OCI-LY1 (cell line): ENCODE measurements around the gene LANCL1.
"Not testable (repeated sequence)": the region's sequence is repeated elsewhere in the genome, so short reads cannot be mapped to it uniquely, and the experiment has no call there.

ENCODE experiments used
- H2AFZ ChIP-seq: fragments of 200-600 bp; sonication (generic), shearing (Covaris generic); 2 replicates; pipeline ENCODE4 v1.6.0; 2014; ENCODE audit warnings: antibody characterized with exemption, mild to moderate bottlenecking, low read length
- H3F3A ChIP-seq: fragments of 200-600 bp; sonication (generic), shearing (Covaris generic); 2 replicates; pipeline ENCODE4 v1.6.0; 2014; ENCODE audit warnings: mild to moderate bottlenecking, antibody characterized with exemption, low read length, moderate library complexity; ENCODE audit not compliant: insufficient read depth
- H3K27ac ChIP-seq: fragments of 200-600 bp; sonication (generic); 2 replicates; pipeline ENCODE4 v1.5.1; 2014; ENCODE audit warnings: low read length, mixed run types, mild to moderate bottlenecking, low read depth; ENCODE audit not compliant: poor library complexity, severe bottlenecking
- H3K27me3 ChIP-seq: fragments of 200-600 bp; sonication (generic); 2 replicates; pipeline ENCODE4 v1.6.0; 2014; ENCODE audit warnings: antibody characterized with exemption, mild to moderate bottlenecking, low read length, moderate library complexity; ENCODE audit not compliant: insufficient read depth
- H3K36me3 ChIP-seq: fragments of 200-600 bp; sonication (generic); 2 replicates; pipeline ENCODE4 v1.6.1; 2014; ENCODE audit warnings: mild to moderate bottlenecking, antibody characterized with exemption, low read length, moderate library complexity, mixed read lengths; ENCODE audit not compliant: insufficient read depth
- H3K4me1 ChIP-seq: fragments of 200-600 bp; sonication (generic); 2 replicates; pipeline ENCODE4 v1.5.1; 2014; ENCODE audit warnings: mild to moderate bottlenecking, low read length, moderate library complexity; ENCODE audit not compliant: insufficient read depth, severe bottlenecking
- H3K4me2 ChIP-seq: fragments of 200-600 bp; sonication (generic), shearing (Covaris generic); 2 replicates; pipeline ENCODE4 v1.6.1; 2014; ENCODE audit warnings: low read length
- H3K4me3 ChIP-seq: fragments of 200-600 bp; sonication (generic); 2 replicates; pipeline ENCODE4 v1.5.1; 2014; ENCODE audit warnings: low read length, low read depth, mild to moderate bottlenecking, mixed read lengths; ENCODE audit not compliant: poor library complexity, severe bottlenecking
- H3K79me2 ChIP-seq: fragments of 200-600 bp; shearing (Covaris generic); 2 replicates; pipeline ENCODE4 v1.6.1; 2016; ENCODE audit warnings: mixed run types, low read length, mixed read lengths; ENCODE audit not compliant: insufficient read depth
- H3K9ac ChIP-seq: fragments of 200-600 bp; sonication (generic), shearing (Covaris generic); 2 replicates; pipeline ENCODE4 v1.6.1; 2014; ENCODE audit warnings: mild to moderate bottlenecking, low read length, mixed read lengths
- H3K9me2 ChIP-seq: fragments of 200-600 bp; sonication (generic), shearing (Covaris generic); 2 replicates; pipeline ENCODE4 v1.6.1; 2014; ENCODE audit warnings: low read depth, mild to moderate bottlenecking, low read length, mixed read lengths
- H3K9me3 ChIP-seq: fragments of 200-600 bp; shearing (Covaris generic); 2 replicates; pipeline ENCODE4 v1.6.1; 2014; ENCODE audit warnings: low read length, mixed read lengths
- H4K20me1 ChIP-seq: fragments of 200-600 bp; sonication (generic), shearing (Covaris generic); 2 replicates; pipeline ENCODE4 v1.6.0; 2016; ENCODE audit warnings: mild to moderate bottlenecking, low read length; ENCODE audit not compliant: insufficient read depth
- EZH2 ChIP-seq: fragments of 200-600 bp; sonication (generic), shearing (Covaris generic); IDR thresholded peaks from 2 replicates; pipeline ENCODE4 v1.8.0; 2017; ENCODE audit warnings: borderline replicate concordance, mixed run types, mild to moderate bottlenecking, antibody characterized with exemption, low read length, moderate library complexity, mixed read lengths
- TF ChIP-seq, protein P1 (sequence below): fragments of 200-600 bp; sonication (generic), shearing (Covaris generic); IDR thresholded peaks from 2 replicates; pipeline ENCODE4 v1.5.1; 2017; ENCODE audit warnings: mild to moderate bottlenecking, antibody characterized with exemption, low read length, moderate library complexity, mixed read lengths

LANCL1 gene

DNA sequence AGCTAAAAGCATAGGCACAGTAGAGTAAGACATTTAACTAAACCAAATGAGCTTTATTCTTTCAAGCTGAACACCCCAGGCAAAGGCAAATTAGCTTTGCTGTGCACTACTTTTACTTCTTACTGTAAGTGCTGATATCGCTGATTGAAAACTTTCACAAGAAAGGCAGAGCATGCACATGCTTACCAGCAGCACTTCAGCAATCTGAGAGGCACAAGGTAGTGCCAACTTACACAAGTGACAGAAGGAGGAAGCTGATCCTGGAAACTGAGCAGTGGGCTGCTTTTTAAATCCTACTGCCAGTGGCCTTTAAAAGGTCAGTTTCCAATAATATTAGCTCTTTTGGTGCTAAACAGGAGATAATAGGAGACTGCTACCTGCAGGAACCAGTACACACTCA, 43.9 kb downstream of the LANCL1 start:
- no peaks in the 10 kb centered on the region for H3K27me3 ChIP-seq
- H3K9me2 ChIP-seq, result no peaks in the 10 kb centered on the region
- H3K27ac ChIP-seq, result no peak overlapping the region
- H3K4me3 ChIP-seq, result no peak overlapping the region
- H3F3A ChIP-seq, result no peaks in the 10 kb centered on the region
- TF ChIP-seq, protein P1, sequence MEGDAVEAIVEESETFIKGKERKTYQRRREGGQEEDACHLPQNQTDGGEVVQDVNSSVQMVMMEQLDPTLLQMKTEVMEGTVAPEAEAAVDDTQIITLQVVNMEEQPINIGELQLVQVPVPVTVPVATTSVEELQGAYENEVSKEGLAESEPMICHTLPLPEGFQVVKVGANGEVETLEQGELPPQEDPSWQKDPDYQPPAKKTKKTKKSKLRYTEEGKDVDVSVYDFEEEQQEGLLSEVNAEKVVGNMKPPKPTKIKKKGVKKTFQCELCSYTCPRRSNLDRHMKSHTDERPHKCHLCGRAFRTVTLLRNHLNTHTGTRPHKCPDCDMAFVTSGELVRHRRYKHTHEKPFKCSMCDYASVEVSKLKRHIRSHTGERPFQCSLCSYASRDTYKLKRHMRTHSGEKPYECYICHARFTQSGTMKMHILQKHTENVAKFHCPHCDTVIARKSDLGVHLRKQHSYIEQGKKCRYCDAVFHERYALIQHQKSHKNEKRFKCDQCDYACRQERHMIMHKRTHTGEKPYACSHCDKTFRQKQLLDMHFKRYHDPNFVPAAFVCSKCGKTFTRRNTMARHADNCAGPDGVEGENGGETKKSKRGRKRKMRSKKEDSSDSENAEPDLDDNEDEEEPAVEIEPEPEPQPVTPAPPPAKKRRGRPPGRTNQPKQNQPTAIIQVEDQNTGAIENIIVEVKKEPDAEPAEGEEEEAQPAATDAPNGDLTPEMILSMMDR, result no peak
- TF ChIP-seq EZH2, result no peak
- peaks cover 13% of the 10 kb centered on the region for H3K36me3 ChIP-seq
- H3K4me1 ChIP-seq, result no peaks in the 10 kb centered on the region
- H3K4me2 ChIP-seq, result no peak overlapping the region
- no peak overlapping the region for H3K9ac ChIP-seq
- H3K9me3 ChIP-seq, result no peaks in the 10 kb centered on the region
- H2AFZ ChIP-seq, result no peak overlapping the region
- no peaks in the 10 kb centered on the region for H3K79me2 ChIP-seq
- no peaks in the 10 kb centered on the region for H4K20me1 ChIP-seq

DNA sequence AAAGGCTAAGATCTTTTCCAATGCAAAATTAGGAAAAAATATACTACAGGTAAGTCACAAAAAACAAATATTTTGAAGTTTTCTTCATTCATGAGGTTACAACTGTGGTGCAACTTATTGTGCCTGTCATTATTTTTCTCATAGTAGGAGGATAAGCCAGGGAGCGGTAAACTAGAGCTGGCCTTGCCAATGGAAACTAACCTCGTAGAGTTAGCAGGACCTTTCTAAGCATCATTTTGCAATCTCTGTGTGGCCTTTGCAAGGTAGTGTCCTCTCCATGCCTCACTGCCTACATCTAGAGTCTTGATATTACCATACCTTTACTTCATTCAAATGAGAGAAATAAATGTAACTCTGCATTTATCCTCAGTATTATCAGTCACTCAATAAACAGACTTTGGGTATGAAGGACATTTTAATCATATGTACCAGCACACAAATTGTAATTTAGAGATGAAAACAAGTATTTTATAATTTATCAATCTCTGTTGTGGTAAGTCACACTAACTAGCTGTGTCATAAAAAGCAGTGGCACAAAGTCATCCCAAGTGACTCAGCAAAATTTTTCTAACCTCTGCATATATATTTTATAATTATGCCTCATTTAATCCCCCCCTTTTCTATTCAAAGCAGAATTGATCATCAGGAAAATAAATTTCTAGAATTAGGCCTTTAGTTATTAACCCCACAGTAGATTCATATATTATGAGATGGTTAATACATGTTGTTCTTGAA, 47.0 kb downstream of the LANCL1 start:
- Histone ChIP-seq H3K9me2 (no peaks in the 10 kb centered on the region), H3K79me2 (no peaks in the 10 kb centered on the region), H3K9me3 (no peaks in the 10 kb centered on the region), H3K9ac (no peak overlapping the region), H3K27ac (no peak overlapping the region), H3K36me3 (no peaks in the 10 kb centered on the region; the same call in 1 of the 2 replicates), H3F3A (no peaks in the 10 kb centered on the region), H3K4me1 (no peaks in the 10 kb centered on the region), H3K4me2 (no peak overlapping the region), H2AFZ (no peak overlapping the region), H3K27me3 (no peaks in the 10 kb centered on the region), H3K4me3 (no peak overlapping the region), H4K20me1 (no peaks in the 10 kb centered on the region)
- TF ChIP-seq, protein P1, result no peak
- TF ChIP-seq EZH2, result no peak

DNA sequence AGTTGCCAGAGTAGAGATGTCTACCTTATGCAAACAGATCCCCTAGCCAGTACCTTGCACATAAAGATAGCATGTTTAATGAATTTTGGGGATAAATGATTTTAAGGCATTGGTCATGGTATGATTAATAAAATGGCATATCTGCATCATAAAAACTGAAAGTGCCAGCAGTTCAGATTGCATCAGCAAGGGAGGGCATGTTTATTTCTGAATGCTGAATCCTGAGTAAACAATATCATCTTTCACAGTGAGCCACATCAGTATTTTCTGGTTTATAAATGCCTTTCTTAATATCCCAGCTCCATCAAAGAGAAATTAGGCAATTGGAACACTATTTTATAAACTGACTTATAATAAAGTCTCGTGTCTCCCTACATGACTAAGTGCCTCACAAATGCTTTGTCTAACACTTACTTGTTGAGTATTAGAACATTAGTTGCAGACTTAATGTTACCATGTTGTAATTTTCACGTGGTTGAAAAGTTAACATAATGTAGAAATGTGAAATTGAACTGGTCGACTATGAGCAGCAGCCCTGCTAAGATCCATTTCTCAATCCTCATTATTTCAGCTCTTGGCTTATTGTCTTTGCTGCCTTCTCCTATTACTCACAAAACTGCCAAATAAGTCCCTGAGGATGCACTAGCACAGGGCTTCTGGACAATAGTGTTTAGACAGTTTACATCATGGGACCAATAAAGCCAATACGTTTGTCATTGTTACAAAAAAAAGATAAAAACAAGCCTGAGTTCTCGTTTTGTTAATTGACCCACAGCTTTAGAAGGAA, 48.0 kb downstream of the LANCL1 start:
- Histone ChIP-seq H2AFZ (no peak overlapping the region), H3F3A (no peaks in the 10 kb centered on the region), H3K9me3 (no peaks in the 10 kb centered on the region), H3K4me1 (no peaks in the 10 kb centered on the region), H3K79me2 (no peaks in the 10 kb centered on the region), H3K27me3 (no peaks in the 10 kb centered on the region), H3K4me2 (no peak overlapping the region), H3K4me3 (no peak overlapping the region), H3K36me3 (no peaks in the 10 kb centered on the region), H4K20me1 (no peaks in the 10 kb centered on the region), H3K9ac (no peak overlapping the region), H3K27ac (no peak overlapping the region), H3K9me2 (no peaks in the 10 kb centered on the region)
- TF ChIP-seq EZH2, result no peak
- TF ChIP-seq, protein P1, result no peak

DNA sequence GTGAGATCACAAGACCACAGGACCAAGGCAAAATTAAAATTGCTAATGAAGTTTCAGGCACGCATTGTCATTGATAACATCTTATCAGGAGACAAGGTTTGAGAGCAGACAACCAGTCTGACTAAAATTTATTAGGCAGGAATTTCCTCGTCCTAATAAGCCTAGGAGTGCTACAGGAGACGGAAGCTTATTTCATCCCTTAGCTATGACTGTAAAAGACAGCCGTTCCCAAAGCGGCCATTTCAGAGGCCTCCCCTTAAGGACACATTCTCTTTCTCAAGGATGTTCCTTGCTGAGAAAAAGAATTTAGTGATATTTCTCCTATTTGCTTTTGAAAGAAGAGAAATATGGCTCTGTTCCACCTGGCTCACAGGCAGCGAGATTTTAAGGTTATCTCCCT, 49.2 kb downstream of the LANCL1 start:
- not testable (repeated sequence) for H2AFZ ChIP-seq, H3K4me3 ChIP-seq, H3K4me2 ChIP-seq, H3K9me3 ChIP-seq, H3K9ac ChIP-seq, H3K36me3 ChIP-seq, H3K79me2 ChIP-seq, H3K9me2 ChIP-seq, H3K27ac ChIP-seq, H3K27me3 ChIP-seq, H3F3A ChIP-seq, H4K20me1 ChIP-seq, H3K4me1 ChIP-seq
